Lower leg skin (tissue), 3 donors: Measurements from ENCODE around the gene CFAP410.

Experiments
- CTCF ChIP-seq, 3 donors: fragments of 450-650 bp; IDR thresholded peaks; one replicate each; pipeline ENCODE4 v1.5.1; 2016; ENCODE audit warnings: antibody characterized with exemption in 3 of 3, mild to moderate bottlenecking in 3 of 3, moderate library complexity in 2 of 3
- POLR2A ChIP-seq, 2 donors: fragments of 450-650 bp; IDR thresholded peaks; one replicate each; pipeline ENCODE4 v1.6.1; 2016 to 2017; ENCODE audit warnings: antibody characterized with exemption in 2 of 2, mild to moderate bottlenecking in 1 of 2, moderate library complexity in 1 of 2

GRCh38 chr21:44304877-44305293, 34.3 kb downstream of the CFAP410 start:
- TF ChIP-seq CTCF (IDR thresholded peaks at IDR 0.05), result no peak
- TF ChIP-seq POLR2A (IDR thresholded peaks at IDR 0.05), result no peak
